ENCODE results near the gene RAD17.

The RAD17 gene

GRCh38 chr5:69334793-69335268 is 34.8 kb upstream of the RAD17 start:
- TF ChIP-seq CTCF (IDR thresholded peaks at IDR 0.05), result peak; percentile 88

GRCh38 chr5:69335341-69335935 is 34.2 kb upstream of the RAD17 start:
- Histone ChIP-seq H3K36me3 (ENCODE audit: control insufficient read depth, insufficient read depth, low read length) (no peaks in the 10 kb centered on the region), H3K4me1 (peaks cover 11% of the 10 kb centered on the region), H3K4me2 (ENCODE audit: low read length) (no peak overlapping the region), H2AFZ (peak overlapping the region; percentile 89), H3K9ac (no peak overlapping the region), H3K4me3 (ENCODE audit: low read depth, low read length) (no peak overlapping the region), H3K79me2 (no peaks in the 10 kb centered on the region), H3K27ac (no peak overlapping the region), H3K9me3 (ENCODE audit: control insufficient read depth, low read length) (no peaks in the 10 kb centered on the region), H3K27me3 (ENCODE audit: control insufficient read depth, insufficient read depth, low read length) (no peaks in the 10 kb centered on the region)
- no peak for TF ChIP-seq CTCF (IDR thresholded peaks at IDR 0.05)

More at GRCh38 chr5:69334793-69335268, 34.8 kb upstream of the RAD17 start:
- Histone ChIP-seq H3K4me3 (ENCODE audit: low read depth, low read length) (no peak overlapping the region), H3K9me3 (ENCODE audit: control insufficient read depth, low read length) (no peaks in the 10 kb centered on the region), H3K36me3 (ENCODE audit: control insufficient read depth, insufficient read depth, low read length) (no peaks in the 10 kb centered on the region), H3K27ac (no peak overlapping the region), H3K27me3 (ENCODE audit: control insufficient read depth, insufficient read depth, low read length) (no peaks in the 10 kb centered on the region), H3K79me2 (no peaks in the 10 kb centered on the region), H3K9ac (no peak overlapping the region), H2AFZ (peak overlapping the region; percentile 89), H3K4me1 (peaks cover 15% of the 10 kb centered on the region), H3K4me2 (ENCODE audit: low read length) (no peak overlapping the region)

- TF ChIP-seq CTCF (IDR thresholded peaks at IDR 0.05), result no peak
- Histone ChIP-seq H3K79me2 (no peaks in the 10 kb centered on the region), H3K27ac (no peak overlapping the region), H2AFZ (no peak overlapping the region), H3K9me3 (ENCODE audit: control insufficient read depth, low read length) (no peaks in the 10 kb centered on the region), H3K4me3 (ENCODE audit: low read depth, low read length) (no peak overlapping the region), H3K36me3 (ENCODE audit: control insufficient read depth, insufficient read depth, low read length) (no peaks in the 10 kb centered on the region), H3K4me1 (no peaks in the 10 kb centered on the region), H3K27me3 (ENCODE audit: control insufficient read depth, insufficient read depth, low read length) (no peaks in the 10 kb centered on the region), H3K4me2 (ENCODE audit: low read length) (no peak overlapping the region), H3K9ac (no peak overlapping the region)
Measured at GRCh38 chr5:69341520-69342161, 28.0 kb upstream of the RAD17 start.

- TF ChIP-seq CTCF (IDR thresholded peaks at IDR 0.05), result no peak
- Histone ChIP-seq H3K4me3 (ENCODE audit: low read depth, low read length) (no peak overlapping the region), H2AFZ (no peak overlapping the region)
Measured at GRCh38 chr5:69343083-69343482, 26.5 kb upstream of the RAD17 start.

More at GRCh38 chr5:69343083-69343482, 26.5 kb upstream of the RAD17 start:
- H3K4me1 ChIP-seq, result no peaks in the 10 kb centered on the region
- H3K27ac ChIP-seq, result no peak overlapping the region
- H3K36me3 ChIP-seq (ENCODE audit: control insufficient read depth, insufficient read depth, low read length), result no peaks in the 10 kb centered on the region
- no peaks in the 10 kb centered on the region for H3K9me3 ChIP-seq (ENCODE audit: control insufficient read depth, low read length)
- no peaks in the 10 kb centered on the region for H3K79me2 ChIP-seq
- no peaks in the 10 kb centered on the region for H3K27me3 ChIP-seq (ENCODE audit: control insufficient read depth, insufficient read depth, low read length)
- no peak overlapping the region for H3K9ac ChIP-seq
- H3K4me2 ChIP-seq (ENCODE audit: low read length), result no peak overlapping the region
